ENCODE data around the gene SLC16A10. TPM values are rescaled to one million over a fixed set of nuclear protein-coding genes. Genes with fewer than 3 reads are reported as not detected.
"Not testable (repeated sequence)": the region's sequence is repeated elsewhere in the genome, so short reads cannot be mapped to it uniquely, and the experiment has no call there.

Gene SLC16A10
- total RNA-seq, 3 donors from 2014 or later = 1.3 to 5.4 (median 1.8) TPM

- H3K4me3 ChIP-seq; intact Hi-C loops (cut with DNase I; ENCODE audit: low total_unique reads); H3K36me3 ChIP-seq; H3K27me3 ChIP-seq; H3K4me1 ChIP-seq; DNase-seq (ENCODE audit: low spot score in 2 of 2); H3K9me3 ChIP-seq; H3K27ac ChIP-seq: not testable (repeated sequence)
Measured at GRCh38 chr6:111134236-111134869, 47.0 kb downstream of the SLC16A10 start.

GRCh38 chr6:111137489-111138093 is 50.3 kb downstream of the SLC16A10 start:
- H3K4me1 ChIP-seq; H3K27me3 ChIP-seq; H3K4me3 ChIP-seq; DNase-seq (ENCODE audit: low spot score in 2 of 2); intact Hi-C loops (cut with DNase I; ENCODE audit: low total_unique reads); H3K27ac ChIP-seq; H3K9me3 ChIP-seq; H3K36me3 ChIP-seq: not testable (repeated sequence)

- intact Hi-C loops (cut with DNase I; ENCODE audit: low total_unique reads) = no loop called here
- TF ChIP-seq POLR2AphosphoS5 (IDR thresholded peaks at IDR 0.05) (no peak), POLR2A (IDR thresholded peaks at IDR 0.05) (no peak), CTCF (IDR thresholded peaks at IDR 0.05) (no peak)
- Histone ChIP-seq H3K36me3 (no peaks in the 10 kb centered on the region), H3K4me1 (no peaks in the 10 kb centered on the region), H3K27ac (no peak overlapping the region), H3K9me3 (peaks cover 0 to 5% of the 10 kb centered on the region in 2 donors), H3K4me3 (no peak overlapping the region), H3K27me3 (no peaks in the 10 kb centered on the region)
- DNase-seq (ENCODE audit: low spot score in 2 of 2) = no peak
Measured at GRCh38 chr6:111147440-111147839, 60.1 kb downstream of the SLC16A10 start.

- TF ChIP-seq POLR2A (IDR thresholded peaks at IDR 0.05) = no peak
- TF ChIP-seq CTCF (IDR thresholded peaks at IDR 0.05) = no peak
- TF ChIP-seq POLR2AphosphoS5 (IDR thresholded peaks at IDR 0.05) = no peak
- Histone ChIP-seq H3K9me3 (peaks cover 0 to 5% of the 10 kb centered on the region in 2 donors), H3K4me3 (no peak overlapping the region), H3K27ac (no peak overlapping the region), H3K27me3 (no peaks in the 10 kb centered on the region), H3K36me3 (no peaks in the 10 kb centered on the region), H3K4me1 (no peaks in the 10 kb centered on the region)
- no peak for DNase-seq (ENCODE audit: low spot score in 2 of 2)
- intact Hi-C loops (cut with DNase I; ENCODE audit: low total_unique reads) = no loop called here
Measured at GRCh38 chr6:111148110-111148509, 60.8 kb downstream of the SLC16A10 start.

GRCh38 chr6:111150577-111150976 is 63.3 kb downstream of the SLC16A10 start:
- H3K27me3 ChIP-seq = no peaks in the 10 kb centered on the region
- H3K27ac ChIP-seq = no peak overlapping the region
- intact Hi-C loops (cut with DNase I; ENCODE audit: low total_unique reads) = no loop called here
- TF ChIP-seq CTCF (IDR thresholded peaks at IDR 0.05) (no peak), POLR2AphosphoS5 (IDR thresholded peaks at IDR 0.05) (no peak), POLR2A (IDR thresholded peaks at IDR 0.05) (no peak)
- DNase-seq (ENCODE audit: low spot score in 2 of 2) = no peak
- H3K4me1 ChIP-seq = no peaks in the 10 kb centered on the region
- no peaks in the 10 kb centered on the region for H3K36me3 ChIP-seq
- H3K4me3 ChIP-seq = no peak overlapping the region
- no peaks in the 10 kb centered on the region for H3K9me3 ChIP-seq

GRCh38 chr6:111154981-111155380 is 67.7 kb downstream of the SLC16A10 start:
- Histone ChIP-seq H3K4me3 (no peak overlapping the region), H3K27ac (no peak overlapping the region), H3K4me1 (no peaks in the 10 kb centered on the region), H3K36me3 (no peaks in the 10 kb centered on the region), H3K9me3 (peaks cover 0 to 5% of the 10 kb centered on the region in 2 donors), H3K27me3 (no peaks in the 10 kb centered on the region)
- TF ChIP-seq POLR2AphosphoS5 (IDR thresholded peaks at IDR 0.05) (no peak), CTCF (IDR thresholded peaks at IDR 0.05) (no peak), POLR2A (IDR thresholded peaks at IDR 0.05) (no peak)
- intact Hi-C loops (cut with DNase I; ENCODE audit: low total_unique reads) = no loop called here
- DNase-seq (ENCODE audit: low spot score in 2 of 2) = no peak

Data from breast epithelium (tissue), 4 donors.